Astrocyte (in vitro differentiated cells and primary cell): Measurements from ENCODE around the gene SPATA24. TPM values are rescaled to one million over a fixed set of nuclear protein-coding genes. Genes with fewer than 3 reads are reported as not detected.

ENCODE experiments used
- DNase-seq: peaks from one replicate; pipeline ENCODE4 v3.0.0-alpha.2; 2010; ENCODE audit warnings: low read depth
- FAIRE-seq: peaks from 2 replicates; lab custom pipeline; 2011; peaks lifted over from hg19 to GRCh38; lab: Jason Lieb, UNC
- H2AFZ ChIP-seq: 2 replicates; pipeline ENCODE4 v1.6.0; 2012; ENCODE audit warnings: low read depth, low read length, inconsistent platforms
- H3K27ac ChIP-seq: 2 replicates; pipeline ENCODE4 v1.5.1; 2011; ENCODE audit warnings: low read depth, low read length, inconsistent platforms
- H3K27me3 ChIP-seq: 2 replicates; pipeline ENCODE4 v1.6.0; 2011; ENCODE audit warnings: low read length, inconsistent platforms; ENCODE audit not compliant: insufficient read depth
- H3K36me3 ChIP-seq: 2 replicates; pipeline ENCODE4 v1.5.1; 2011; ENCODE audit warnings: low read length, inconsistent platforms; ENCODE audit not compliant: insufficient read depth
- H3K4me1 ChIP-seq: 2 replicates; pipeline ENCODE4 v1.5.1; 2011; ENCODE audit warnings: low read length, inconsistent platforms; ENCODE audit not compliant: insufficient read depth
- H3K4me2 ChIP-seq: 2 replicates; pipeline ENCODE4 v1.6.0; 2012; ENCODE audit warnings: low read length, inconsistent platforms
- H3K4me3 ChIP-seq: 2 replicates; pipeline ENCODE4 v1.5.1; 2011; ENCODE audit warnings: low read depth, mild to moderate bottlenecking, low read length, inconsistent platforms; ENCODE audit not compliant: insufficient read depth
- H3K79me2 ChIP-seq: 2 replicates; pipeline ENCODE4 v1.6.0; 2012; ENCODE audit warnings: mild to moderate bottlenecking, low read length, inconsistent platforms; ENCODE audit not compliant: insufficient read depth
- H3K9ac ChIP-seq: 2 replicates; pipeline ENCODE4 v1.6.0; 2012; ENCODE audit warnings: mild to moderate bottlenecking, low read length, inconsistent platforms
- H3K9me3 ChIP-seq: 2 replicates; pipeline ENCODE4 v1.5.1; 2012; ENCODE audit warnings: low read depth, mild to moderate bottlenecking, low read length, inconsistent platforms; ENCODE audit not compliant: insufficient read depth
- H4K20me1 ChIP-seq: 2 replicates; pipeline ENCODE4 v1.6.0; 2012; ENCODE audit warnings: low read length, inconsistent platforms; ENCODE audit not compliant: insufficient read depth
- H3K27ac Mint-ChIP-seq: one replicate; pipeline ENCODE4 v1.8.0; 2021; ENCODE audit warnings: mild to moderate bottlenecking, mixed read lengths; ENCODE audit not compliant: unreplicated experiment
- H3K27me3 Mint-ChIP-seq: one replicate; pipeline ENCODE4 v1.8.0; 2021; ENCODE audit warnings: low read depth, mixed read lengths; ENCODE audit not compliant: unreplicated experiment
- H3K36me3 Mint-ChIP-seq: one replicate; pipeline ENCODE4 v1.8.0; 2021; ENCODE audit warnings: low read depth, mixed read lengths; ENCODE audit not compliant: unreplicated experiment
- H3K4me1 Mint-ChIP-seq: one replicate; pipeline ENCODE4 v1.8.0; 2021; ENCODE audit warnings: low read depth, mixed read lengths; ENCODE audit not compliant: unreplicated experiment
- H3K4me3 Mint-ChIP-seq: one replicate; pipeline ENCODE4 v1.8.0; 2021; ENCODE audit warnings: mild to moderate bottlenecking, moderate library complexity, mixed read lengths; ENCODE audit not compliant: unreplicated experiment
- H3K9me3 Mint-ChIP-seq: one replicate; pipeline ENCODE4 v1.8.0; 2021; ENCODE audit warnings: mild to moderate bottlenecking, mixed read lengths; ENCODE audit not compliant: unreplicated experiment
- EZH2 ChIP-seq: IDR thresholded peaks from 2 replicates; pipeline ENCODE4 v1.6.1; 2012; ENCODE audit warnings: mild to moderate bottlenecking, low read length, inconsistent platforms; ENCODE audit not compliant: insufficient read depth
- total RNA-seq: library from RNA; stranded (reverse); gene quantifications from 2 replicates; pipeline ENCODE4 v1.2.1, GENCODE V29; 2021
- TF ChIP-seq, protein P1 (sequence below): IDR thresholded peaks from 2 replicates; pipeline ENCODE4 v1.5.1; 2011; ENCODE audit warnings: low read depth, mild to moderate bottlenecking, inconsistent platforms, low read length, moderate library complexity; ENCODE audit not compliant: insufficient read depth

SPATA24 gene
- total RNA-seq, 1 donor from 2014 or later = 5.2 TPM

DNA sequence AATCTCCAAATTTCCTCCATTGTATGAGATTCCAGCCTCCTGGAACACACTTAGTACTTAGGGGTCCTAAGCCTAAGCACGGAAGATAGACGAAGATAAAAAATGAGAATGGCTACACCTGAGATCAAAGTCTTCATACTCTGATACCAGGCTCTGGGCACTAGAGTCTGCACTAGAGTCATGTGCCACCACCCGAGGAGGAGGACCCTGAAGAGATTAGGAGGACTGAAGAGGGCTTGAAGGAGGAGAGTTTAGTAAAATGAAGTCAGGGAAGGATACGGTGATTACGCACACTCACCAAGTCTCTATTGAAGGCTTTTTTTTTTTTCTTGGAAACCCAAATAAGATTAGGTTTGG, 573 bp upstream of the SPATA24 start:
- H3K27me3 Mint-ChIP-seq = no peaks in the 10 kb centered on the region
- no peaks in the 10 kb centered on the region for H3K9me3 Mint-ChIP-seq
- H3K4me3 Mint-ChIP-seq = peak overlapping the region; percentile 97
- H3K4me1 ChIP-seq = peaks cover 9% of the 10 kb centered on the region
- H3K9me3 ChIP-seq = no peaks in the 10 kb centered on the region
- no peaks in the 10 kb centered on the region for H4K20me1 ChIP-seq
- peak overlapping the region; percentile 92 for H3K27ac ChIP-seq
- DNase-seq (no peak), FAIRE-seq (no peak)
- H3K4me3 ChIP-seq = peak overlapping the region; percentile 65
- no peaks in the 10 kb centered on the region for H3K79me2 ChIP-seq
- H3K4me2 ChIP-seq = peak overlapping the region; percentile 90
- H3K9ac ChIP-seq = peak overlapping the region; percentile 83
- peak overlapping the region; percentile 100 for H3K27ac Mint-ChIP-seq
- H3K27me3 ChIP-seq = no peaks in the 10 kb centered on the region
- TF ChIP-seq EZH2 = no peak
- TF ChIP-seq, protein P1, sequence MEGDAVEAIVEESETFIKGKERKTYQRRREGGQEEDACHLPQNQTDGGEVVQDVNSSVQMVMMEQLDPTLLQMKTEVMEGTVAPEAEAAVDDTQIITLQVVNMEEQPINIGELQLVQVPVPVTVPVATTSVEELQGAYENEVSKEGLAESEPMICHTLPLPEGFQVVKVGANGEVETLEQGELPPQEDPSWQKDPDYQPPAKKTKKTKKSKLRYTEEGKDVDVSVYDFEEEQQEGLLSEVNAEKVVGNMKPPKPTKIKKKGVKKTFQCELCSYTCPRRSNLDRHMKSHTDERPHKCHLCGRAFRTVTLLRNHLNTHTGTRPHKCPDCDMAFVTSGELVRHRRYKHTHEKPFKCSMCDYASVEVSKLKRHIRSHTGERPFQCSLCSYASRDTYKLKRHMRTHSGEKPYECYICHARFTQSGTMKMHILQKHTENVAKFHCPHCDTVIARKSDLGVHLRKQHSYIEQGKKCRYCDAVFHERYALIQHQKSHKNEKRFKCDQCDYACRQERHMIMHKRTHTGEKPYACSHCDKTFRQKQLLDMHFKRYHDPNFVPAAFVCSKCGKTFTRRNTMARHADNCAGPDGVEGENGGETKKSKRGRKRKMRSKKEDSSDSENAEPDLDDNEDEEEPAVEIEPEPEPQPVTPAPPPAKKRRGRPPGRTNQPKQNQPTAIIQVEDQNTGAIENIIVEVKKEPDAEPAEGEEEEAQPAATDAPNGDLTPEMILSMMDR = no peak
- peak overlapping the region; percentile 82 for H2AFZ ChIP-seq
- peaks cover under 1% of the 10 kb centered on the region for H3K36me3 Mint-ChIP-seq
- peaks cover 2% of the 10 kb centered on the region for H3K4me1 Mint-ChIP-seq
- no peaks in the 10 kb centered on the region for H3K36me3 ChIP-seq

DNA sequence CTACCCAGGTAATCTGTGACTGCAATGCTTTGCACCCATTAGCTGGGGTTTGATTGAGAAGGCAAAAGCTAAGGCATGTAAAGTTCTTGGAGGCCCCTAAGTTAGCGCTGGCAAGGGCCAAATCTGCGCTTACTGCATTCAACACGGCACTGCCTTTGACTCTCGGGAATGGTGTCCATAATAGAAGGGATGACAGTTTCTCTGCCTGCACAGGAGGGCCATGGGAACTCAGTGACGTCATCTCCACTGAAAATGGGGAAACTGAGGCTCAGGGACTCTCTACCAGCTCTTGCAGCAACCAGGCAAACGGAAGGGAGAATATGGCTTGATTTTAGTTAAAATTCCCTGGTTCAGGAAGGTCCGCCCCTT, 487 bp downstream of the SPATA24 start:
- no peaks in the 10 kb centered on the region for H3K79me2 ChIP-seq

More for the DNA sequence above, 487 bp downstream of the SPATA24 start:
- H4K20me1 ChIP-seq = no peaks in the 10 kb centered on the region
- FAIRE-seq (no peak), DNase-seq (no peak)
- peaks cover 9% of the 10 kb centered on the region for H3K4me1 ChIP-seq
- no peaks in the 10 kb centered on the region for H3K9me3 Mint-ChIP-seq
- peak overlapping the region; percentile 65 for H3K4me3 ChIP-seq
- peak overlapping the region; percentile 82 for H2AFZ ChIP-seq
- TF ChIP-seq, protein P1 = no peak
- no peak for TF ChIP-seq EZH2
- H3K9ac ChIP-seq = peak overlapping the region; percentile 83
- peak overlapping the region; percentile 97 for H3K4me3 Mint-ChIP-seq
- H3K27me3 Mint-ChIP-seq = no peaks in the 10 kb centered on the region
- peaks cover 2% of the 10 kb centered on the region for H3K36me3 Mint-ChIP-seq
- H3K4me1 Mint-ChIP-seq = peaks cover 2% of the 10 kb centered on the region
- H3K36me3 ChIP-seq = no peaks in the 10 kb centered on the region
- no peaks in the 10 kb centered on the region for H3K27me3 ChIP-seq
- H3K27ac ChIP-seq = peak overlapping the region; percentile 92
- H3K27ac Mint-ChIP-seq = peak overlapping the region; percentile 100
- H3K9me3 ChIP-seq = no peaks in the 10 kb centered on the region
- peak overlapping the region; percentile 90 for H3K4me2 ChIP-seq
